ENCODE measurements around the gene DOCK4.

The DOCK4 gene

GRCh38 chr7:111708072-111708471 lies 498.1 kb downstream of the DOCK4 start:
- DNase-seq, result no peak

GRCh38 chr7:111705807-111706206 lies 500.4 kb downstream of the DOCK4 start:
- no peak for DNase-seq

GRCh38 chr7:111697771-111698170 lies 508.4 kb downstream of the DOCK4 start:
- DNase-seq, result no peak

GRCh38 chr7:111694376-111694775 lies 511.8 kb downstream of the DOCK4 start:
- no peak for DNase-seq

GRCh38 chr7:111690364-111691111 lies 515.7 kb downstream of the DOCK4 start:
- DNase-seq, result no peak

- DNase-seq, result no peak
Observed at GRCh38 chr7:111685349-111685748, 520.9 kb downstream of the DOCK4 start.

- DNase-seq, result no peak
Observed at GRCh38 chr7:111682588-111683340, 523.4 kb downstream of the DOCK4 start.

GRCh38 chr7:111681242-111681641 lies 525.0 kb downstream of the DOCK4 start:
- no peak for DNase-seq

GRCh38 chr7:111678986-111679385 lies 527.2 kb downstream of the DOCK4 start:
- DNase-seq, result no peak

- DNase-seq, result no peak
Observed at GRCh38 chr7:111678281-111678680, 527.9 kb downstream of the DOCK4 start.

- no peak for DNase-seq
Observed at GRCh38 chr7:111677848-111678247, 528.4 kb downstream of the DOCK4 start.

GRCh38 chr7:111676811-111677210 lies 529.4 kb downstream of the DOCK4 start:
- DNase-seq, result no peak
